Measurements from ENCODE around the gene CACNA2D3.

Gene CACNA2D3

GRCh38 chr3:54530944-54531343, 408.6 kb downstream of the CACNA2D3 start:
- no peak for DNase-seq (ENCODE audit: low read depth in 2 of 2)

GRCh38 chr3:54531741-54532140, 409.4 kb downstream of the CACNA2D3 start:
- no peak for DNase-seq (ENCODE audit: low read depth in 2 of 2)

DNA sequence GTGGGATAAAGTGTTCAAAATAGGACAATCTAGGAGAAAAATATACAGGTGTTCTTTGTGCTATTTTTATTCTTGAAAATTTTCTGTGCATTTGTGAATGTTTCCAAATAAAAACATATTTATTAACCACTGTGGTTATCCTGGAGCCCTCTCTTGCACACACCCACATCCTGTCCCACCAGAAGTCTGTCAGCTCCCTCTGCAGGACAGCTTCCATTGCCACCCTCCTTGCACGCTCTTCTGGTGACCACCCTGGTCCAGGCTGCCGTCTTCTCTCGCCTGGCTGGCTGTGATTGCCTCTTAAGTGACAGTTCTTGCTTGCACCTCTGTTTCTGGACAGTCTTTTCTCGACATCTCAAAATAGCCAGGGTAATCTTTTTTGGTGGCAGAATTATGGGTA, 411.5 kb downstream of the CACNA2D3 start:
- DNase-seq (ENCODE audit: low read depth in 2 of 2) = no peak

DNA sequence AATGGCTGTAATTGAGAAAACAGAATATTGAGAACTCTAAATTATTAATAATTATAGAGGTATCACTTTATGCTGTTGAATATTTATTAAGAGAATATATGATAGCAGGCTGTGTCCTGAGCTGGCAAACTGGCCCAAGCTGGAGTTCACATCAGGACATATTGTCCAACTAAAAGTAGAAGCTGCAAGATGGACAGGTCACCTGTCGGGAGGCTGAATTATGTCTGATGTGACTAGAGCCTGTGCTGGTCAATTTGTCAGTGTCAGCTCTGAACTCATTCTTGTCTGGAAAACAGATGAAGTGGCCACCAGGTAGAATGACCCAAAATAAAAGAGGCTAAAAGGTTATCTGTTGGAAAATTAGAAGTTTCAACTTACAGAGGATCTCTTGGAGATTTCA, 413.3 kb downstream of the CACNA2D3 start:
- no peak for DNase-seq (ENCODE audit: low read depth in 2 of 2)

- DNase-seq (ENCODE audit: low read depth in 2 of 2) = no peak
Observed at GRCh38 chr3:54536450-54536849, 414.1 kb downstream of the CACNA2D3 start.

- no peak for DNase-seq (ENCODE audit: low read depth in 2 of 2)
Observed at GRCh38 chr3:54537506-54537905, 415.2 kb downstream of the CACNA2D3 start.

GRCh38 chr3:54538346-54538745, 416.0 kb downstream of the CACNA2D3 start:
- no peak for DNase-seq (ENCODE audit: low read depth in 2 of 2)

- DNase-seq (ENCODE audit: low read depth in 2 of 2) = no peak
Observed at GRCh38 chr3:54541369-54541768, 419.0 kb downstream of the CACNA2D3 start.

DNA sequence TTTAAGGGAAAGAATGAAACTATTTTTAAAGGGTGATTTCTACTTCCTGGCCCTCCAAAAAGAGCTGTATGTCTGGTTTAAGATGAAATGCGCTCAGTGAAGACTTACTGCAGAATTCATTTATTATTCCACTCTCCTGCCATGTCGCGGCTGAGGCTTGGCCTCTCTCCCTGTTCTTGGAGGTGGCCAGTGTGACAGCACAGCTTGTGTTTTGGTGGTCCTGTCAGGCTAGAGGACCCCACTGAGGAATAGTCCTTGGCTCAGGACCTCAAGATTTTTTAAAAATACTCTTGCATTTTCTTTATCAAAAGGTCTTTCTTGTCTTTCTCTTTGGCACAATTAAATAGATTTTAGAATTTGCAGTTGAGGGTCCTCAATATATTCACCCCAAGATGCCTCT, 421.1 kb downstream of the CACNA2D3 start:
- no peak for DNase-seq (ENCODE audit: low read depth in 2 of 2)

GRCh38 chr3:54547051-54547450, 424.7 kb downstream of the CACNA2D3 start:
- DNase-seq (ENCODE audit: low read depth in 2 of 2) = no peak

DNA sequence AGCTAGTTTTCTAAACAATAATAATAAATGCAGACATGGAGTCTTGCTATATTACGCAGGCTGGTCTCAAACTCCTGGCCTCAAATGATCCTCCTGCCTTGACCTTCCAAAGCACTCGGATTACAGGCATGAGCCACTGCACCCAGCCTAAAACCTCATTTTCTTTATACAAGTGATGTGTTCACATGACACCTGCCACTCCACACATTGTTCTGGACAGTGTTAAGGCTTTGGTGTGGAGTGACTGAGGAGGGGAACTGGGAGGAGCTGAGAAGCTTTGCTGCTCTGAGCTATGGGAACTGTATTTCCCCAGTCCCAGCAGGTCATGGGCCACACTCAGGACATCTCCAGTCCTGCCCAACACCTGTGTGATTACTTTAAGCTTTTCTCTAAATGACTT, 425.5 kb downstream of the CACNA2D3 start:
- no peak for DNase-seq (ENCODE audit: low read depth in 2 of 2)

DNA sequence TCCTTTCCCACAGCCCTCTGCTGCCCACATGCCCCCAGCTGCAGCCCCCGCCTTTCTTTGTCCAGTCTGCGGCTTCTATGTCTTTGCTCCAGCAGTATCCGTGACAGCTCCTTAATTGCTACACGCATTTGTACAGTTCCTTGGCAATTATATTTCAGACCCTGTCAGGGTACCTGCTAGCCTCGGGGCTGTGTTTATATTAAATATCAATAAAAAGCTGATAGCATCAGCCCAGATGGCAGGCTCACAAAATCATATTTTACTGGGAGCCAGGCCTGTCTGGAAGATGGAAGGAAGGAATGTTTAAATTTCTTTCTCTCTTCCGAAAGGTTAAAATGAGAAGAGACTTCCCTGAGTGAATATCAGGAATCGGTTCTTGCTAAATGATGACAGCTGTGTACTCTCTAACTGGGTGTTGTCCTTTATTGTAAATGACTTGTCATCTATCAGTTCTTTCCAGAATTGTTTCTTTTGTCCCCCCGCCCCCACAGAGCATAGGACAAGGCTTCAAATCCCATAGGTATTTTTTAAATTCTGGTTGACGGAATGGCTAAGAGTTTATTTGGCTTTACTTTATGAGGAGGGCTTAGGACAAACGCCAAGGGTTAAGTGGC, 427.4 kb downstream of the CACNA2D3 start:
- DNase-seq (ENCODE audit: low read depth in 2 of 2) = no peak

- no peak for DNase-seq (ENCODE audit: low read depth in 2 of 2)
Observed at GRCh38 chr3:54550221-54550977, 428.0 kb downstream of the CACNA2D3 start.

DNA sequence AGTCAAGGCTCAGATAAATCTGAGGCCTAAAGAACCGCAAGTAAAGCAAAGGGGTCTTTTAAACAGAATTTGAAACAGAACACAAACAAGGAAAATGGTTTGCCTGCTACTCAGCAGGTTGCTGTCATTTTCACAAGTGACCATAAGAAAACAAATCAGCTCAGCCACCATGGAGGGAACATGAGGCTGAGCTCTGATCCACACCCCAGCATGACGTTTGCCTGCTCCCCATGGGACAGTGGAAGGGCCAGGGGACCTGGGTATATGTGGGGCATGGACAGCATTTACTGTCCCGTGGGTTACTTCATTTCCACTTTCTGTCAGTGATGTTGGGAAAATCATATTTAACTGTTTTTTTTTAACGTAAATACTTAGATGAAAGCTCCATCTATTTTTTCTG, 434.3 kb downstream of the CACNA2D3 start:
- DNase-seq (ENCODE audit: low read depth in 2 of 2) = no peak

GRCh38 chr3:54557538-54558428, 435.4 kb downstream of the CACNA2D3 start:
- no peak for DNase-seq (ENCODE audit: low read depth in 2 of 2)

DNA sequence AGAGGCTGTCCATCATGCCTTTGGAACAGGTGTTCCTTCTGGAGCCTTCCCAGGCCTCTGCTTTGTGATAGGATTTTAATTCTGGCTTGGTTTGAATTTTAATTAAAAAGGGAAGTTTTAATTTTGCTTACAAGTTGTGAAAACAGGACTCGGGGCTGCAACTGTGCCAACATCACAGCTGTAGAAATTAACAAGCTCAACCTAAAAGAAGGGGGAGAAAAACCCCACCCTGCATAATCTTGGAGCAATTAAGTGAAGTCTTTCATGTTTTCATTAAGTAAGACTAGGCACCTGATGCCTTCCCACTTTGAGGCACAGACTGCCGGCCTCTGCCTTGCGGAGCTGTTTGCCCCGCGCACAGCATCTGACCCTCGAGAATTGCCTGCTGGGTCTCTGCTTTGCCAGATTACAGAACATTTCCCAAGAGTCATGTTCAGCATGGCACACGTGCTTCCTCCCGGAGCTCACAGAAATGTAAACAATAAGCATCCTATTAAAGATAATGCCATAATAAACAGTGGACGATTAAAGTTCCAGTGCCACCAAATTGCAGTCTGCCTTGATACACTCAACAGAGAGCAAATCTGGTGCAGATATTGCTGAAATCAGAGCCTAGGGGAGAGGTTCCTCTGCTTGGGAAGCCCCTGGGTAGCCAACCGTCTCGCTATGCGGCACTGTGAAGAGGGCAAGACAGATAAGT, 441.3 kb downstream of the CACNA2D3 start:
- no peak for DNase-seq (ENCODE audit: low read depth in 2 of 2)

DNA sequence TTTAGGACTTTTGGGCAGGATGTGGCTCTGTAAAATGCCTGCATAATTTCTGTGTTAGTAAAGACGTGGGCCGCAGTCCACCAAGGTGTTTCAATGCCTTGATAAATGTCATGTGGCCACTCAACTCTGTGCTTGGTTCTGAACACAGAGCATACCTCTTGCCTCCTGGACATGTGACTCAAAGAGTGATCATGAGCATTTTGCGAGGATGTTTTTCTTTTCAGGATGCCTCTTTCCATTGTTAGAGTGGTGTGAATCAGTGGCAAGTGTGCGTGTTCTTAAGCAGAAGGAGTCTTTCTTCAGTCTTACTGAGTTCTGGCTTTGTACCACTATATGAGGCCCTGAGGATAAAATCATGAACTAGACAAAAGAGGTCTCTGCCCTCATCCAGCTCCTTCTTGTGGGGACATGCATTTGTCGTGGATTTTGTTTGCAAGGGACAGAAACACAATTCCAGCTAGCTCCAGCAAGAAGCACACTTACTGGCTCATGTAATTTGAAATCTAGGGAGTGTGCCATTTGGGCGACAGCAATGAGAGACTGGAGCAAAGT, 442.1 kb downstream of the CACNA2D3 start:
- no peak for DNase-seq (ENCODE audit: low read depth in 2 of 2)

DNA sequence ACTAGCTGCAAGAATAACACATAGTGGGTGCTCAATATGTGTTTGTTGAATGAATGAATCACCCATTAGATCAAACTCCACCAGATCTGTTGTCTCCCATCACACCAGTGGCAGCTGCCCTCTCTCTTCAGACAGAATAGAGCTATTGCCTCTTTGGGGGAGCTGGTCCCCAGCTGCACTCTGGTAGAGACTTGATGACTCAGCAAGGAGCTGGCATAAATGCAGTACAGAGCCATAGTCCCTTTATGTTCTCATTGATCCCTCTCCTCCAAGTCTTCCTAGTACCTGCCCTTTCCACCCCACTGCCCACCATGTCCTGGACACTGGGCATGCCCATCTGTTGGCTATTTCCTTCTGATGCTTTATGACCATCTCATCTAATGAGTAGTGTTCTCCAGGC, 443.6 kb downstream of the CACNA2D3 start:
- DNase-seq (ENCODE audit: low read depth in 2 of 2) = no peak

GRCh38 chr3:54567949-54568348, 445.6 kb downstream of the CACNA2D3 start:
- DNase-seq (ENCODE audit: low read depth in 2 of 2) = no peak

GRCh38 chr3:54570008-54570407, 447.7 kb downstream of the CACNA2D3 start:
- DNase-seq (ENCODE audit: low read depth in 2 of 2) = no peak

GRCh38 chr3:54572197-54572895, 450.0 kb downstream of the CACNA2D3 start:
- no peak for DNase-seq (ENCODE audit: low read depth in 2 of 2)

All from stimulated activated CD4-positive, alpha-beta T cell treated with anti-CD3 and anti-CD28 coated beads, Interleukin-1b, Interleukin-23, amount 100 ng/mL, for 4 hours (primary cell).